Suppressor macrophage (primary cell): Measurements from ENCODE around the gene UBE2J2.
A peak's percentile ranks its signal among the peaks of the same experiment; 100 is the strongest.

Experiments
- DNase-seq, 4 experiments: peaks; one replicate each; pipeline ENCODE4 v3.0.0-alpha.2; 2020 to 2022

UBE2J2 gene

GRCh38 chr1:1239227-1239613, 34.4 kb downstream of the UBE2J2 start:
- no peak for DNase-seq

- no peak for DNase-seq
Measured at GRCh38 chr1:1238702-1239178, 34.9 kb downstream of the UBE2J2 start.

GRCh38 chr1:1237874-1238701, 35.6 kb downstream of the UBE2J2 start:
- no peak for DNase-seq

GRCh38 chr1:1236945-1237873, 36.4 kb downstream of the UBE2J2 start:
- DNase-seq, result no peak

- DNase-seq, result no peak
Measured at GRCh38 chr1:1236176-1236763, 37.4 kb downstream of the UBE2J2 start.

- DNase-seq, result no peak
Measured at GRCh38 chr1:1235016-1235744, 38.5 kb downstream of the UBE2J2 start.

GRCh38 chr1:1234180-1234808, 39.4 kb downstream of the UBE2J2 start:
- no peak for DNase-seq

- DNase-seq, result no peak
Measured at GRCh38 chr1:1233567-1233892, 40.1 kb downstream of the UBE2J2 start.

GRCh38 chr1:1232796-1233566, 40.7 kb downstream of the UBE2J2 start:
- DNase-seq, result no peak

GRCh38 chr1:1232208-1232795, 41.4 kb downstream of the UBE2J2 start, which contains the start of gene B3GALT6:
Gene B3GALT6 (plus strand): TSS chr1:1232237. CDS start chr1:1232279, 42 bp downstream.
- DNase-seq, result peak in 2 of 4 experiments; percentile 79 to 86

GRCh38 chr1:1231400-1232207, 42.0 kb downstream of the UBE2J2 start, which contains the start of gene SDF4:
Gene SDF4 (minus strand): TSS chr1:1232001. CDS start chr1:1228772, 3,229 bp downstream.
- peak; percentile 98 to 99 (median 98) for DNase-seq

GRCh38 chr1:1230656-1231399, 42.8 kb downstream of the UBE2J2 start:
- DNase-seq, result peak; percentile 28 to 59 (median 48)

GRCh38 chr1:1229770-1230169, 43.9 kb downstream of the UBE2J2 start:
- no peak for DNase-seq

- no peak for DNase-seq
Measured at GRCh38 chr1:1228596-1229321, 44.9 kb downstream of the UBE2J2 start.

- DNase-seq, result no peak
Measured at GRCh38 chr1:1228187-1228586, 45.5 kb downstream of the UBE2J2 start.

GRCh38 chr1:1227386-1227785, 46.3 kb downstream of the UBE2J2 start:
- no peak for DNase-seq

GRCh38 chr1:1226566-1227362, 46.9 kb downstream of the UBE2J2 start:
- DNase-seq, result no peak
